HG03039 (cell line): ENCODE measurements around the gene PRKX.
"Not testable (repeated sequence)": the region's sequence is repeated elsewhere in the genome, so short reads cannot be mapped to it uniquely, and the experiment has no call there.

Experiments
- ATAC-seq: cut with Tn5 transposase; IDR thresholded peaks from one replicate; pipeline ENCODE4 v1.9.1; 2021; ENCODE audit warnings: mild to moderate bottlenecking, moderate library complexity; ENCODE audit not compliant: unreplicated experiment

The PRKX gene

DNA sequence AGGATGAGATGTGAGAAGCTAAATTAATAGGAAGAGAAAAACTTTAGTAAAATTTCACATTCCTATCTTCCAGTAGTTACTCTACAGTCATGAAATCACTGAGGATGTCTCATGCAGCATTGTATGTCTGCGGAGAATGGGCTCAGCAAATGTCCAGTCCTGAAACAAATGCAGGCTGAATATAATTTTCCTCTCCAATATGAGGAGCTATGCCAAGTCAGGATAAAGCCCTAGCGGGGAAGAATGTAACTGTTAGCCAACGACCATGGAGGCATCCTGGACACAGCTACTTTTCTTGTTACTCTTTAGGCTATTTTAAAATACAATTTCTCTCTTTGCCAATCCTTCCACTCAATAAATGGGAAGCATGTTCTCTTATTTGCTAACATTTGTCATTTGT, 127.7 kb downstream of the PRKX start:
- ATAC-seq: no peak

DNA sequence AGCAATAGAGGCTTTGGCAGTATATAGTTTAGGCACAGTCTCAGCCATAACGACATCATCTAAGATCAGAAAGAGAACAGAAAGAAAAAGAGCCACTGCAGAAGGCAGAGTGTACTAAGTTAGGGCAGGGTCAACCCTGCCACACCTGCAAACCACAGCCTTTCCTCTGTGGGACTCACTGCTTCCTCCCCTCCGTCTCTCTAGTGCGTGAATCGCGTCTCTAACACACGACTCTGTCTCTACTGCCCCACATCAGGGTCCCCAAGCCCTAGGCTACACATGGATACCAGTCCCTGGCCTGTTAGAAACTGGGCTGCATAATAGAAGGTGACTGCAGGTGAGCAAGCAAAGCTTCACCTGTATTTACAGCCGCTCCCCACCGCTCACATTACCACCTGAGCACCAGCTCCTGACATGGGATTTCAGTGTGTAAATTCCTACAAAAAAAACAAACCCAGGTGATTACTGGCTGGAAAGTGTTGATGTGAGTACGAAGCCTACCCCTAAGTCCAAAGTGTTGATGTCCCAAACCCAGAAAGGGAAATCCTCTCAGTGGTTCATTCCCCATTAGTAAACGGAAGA, 128.9 kb downstream of the PRKX start:
- no peak for ATAC-seq

GRCh38 chrX:3582451-3582850, 131.0 kb downstream of the PRKX start:
- ATAC-seq: no peak

GRCh38 chrX:3581609-3582108, 131.8 kb downstream of the PRKX start:
- no peak for ATAC-seq

GRCh38 chrX:3577551-3577950, 135.9 kb downstream of the PRKX start:
- no peak for ATAC-seq

DNA sequence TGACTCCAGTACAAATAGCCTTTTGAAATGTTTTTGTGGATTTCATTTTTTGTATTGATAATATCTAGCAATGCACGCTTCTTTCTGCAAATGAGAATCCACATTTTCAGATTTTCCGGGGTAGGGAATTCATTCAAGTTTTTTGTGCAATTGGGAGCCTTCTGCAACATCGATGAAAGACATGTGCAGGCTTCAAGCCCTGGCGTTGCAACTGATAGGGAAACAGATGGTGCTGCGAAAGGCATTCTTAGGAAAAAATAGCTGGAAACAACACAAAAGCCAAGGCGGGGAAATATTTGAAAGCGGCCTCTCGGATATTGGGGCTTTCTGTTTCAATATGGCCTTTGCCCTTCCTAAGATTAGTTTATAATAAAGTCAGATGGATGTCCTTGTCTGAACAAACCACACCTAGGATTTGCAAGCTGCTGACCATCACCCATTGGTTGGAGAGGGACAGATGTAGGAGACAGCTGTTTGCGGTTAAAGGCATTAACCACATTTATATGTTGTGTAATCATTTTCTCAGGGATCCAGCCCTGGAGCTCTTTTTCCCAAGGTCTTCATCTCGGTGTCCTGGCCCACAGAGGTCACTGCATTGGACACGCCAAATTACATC, 136.5 kb downstream of the PRKX start:
- ATAC-seq: no peak

- ATAC-seq: no peak
These were observed 145.8 kb downstream of the PRKX start for GRCh38 chrX:3567686-3568085.

- no peak for ATAC-seq
These were observed 150.0 kb downstream of the PRKX start for GRCh38 chrX:3563451-3563850.

DNA sequence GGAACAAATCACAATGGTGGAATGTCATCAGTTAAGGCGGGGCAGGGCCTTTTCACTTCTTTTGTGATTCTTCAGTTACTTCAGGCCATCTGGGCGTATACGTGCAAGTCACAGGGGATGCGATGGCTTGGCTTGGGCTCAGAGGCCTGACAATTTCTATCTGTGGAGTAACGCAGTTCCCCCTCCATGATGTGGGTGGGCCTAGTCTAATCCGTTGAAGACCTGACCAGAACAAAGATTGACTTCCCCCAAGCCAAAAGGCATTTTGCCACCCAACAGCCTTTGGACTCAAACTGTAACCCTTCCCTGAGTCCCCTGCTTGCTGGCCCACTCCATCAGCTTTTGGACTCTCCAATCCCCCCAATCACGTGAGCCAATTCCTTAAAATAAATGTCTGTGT, 153.4 kb downstream of the PRKX start:
- not testable (repeated sequence) for ATAC-seq
